ENCODE results near the gene ABHD4. TPM values are rescaled to one million over a fixed set of nuclear protein-coding genes. Genes with fewer than 3 reads are reported as not detected.
A peak's percentile ranks its signal among the peaks of the same experiment; 100 is the strongest.

Gene ABHD4
- total and polyA plus RNA-seq, 2 donors (not counting 1 experiment from before 2014, with no cell fraction given), result 10.5 to 22.7 TPM

DNA sequence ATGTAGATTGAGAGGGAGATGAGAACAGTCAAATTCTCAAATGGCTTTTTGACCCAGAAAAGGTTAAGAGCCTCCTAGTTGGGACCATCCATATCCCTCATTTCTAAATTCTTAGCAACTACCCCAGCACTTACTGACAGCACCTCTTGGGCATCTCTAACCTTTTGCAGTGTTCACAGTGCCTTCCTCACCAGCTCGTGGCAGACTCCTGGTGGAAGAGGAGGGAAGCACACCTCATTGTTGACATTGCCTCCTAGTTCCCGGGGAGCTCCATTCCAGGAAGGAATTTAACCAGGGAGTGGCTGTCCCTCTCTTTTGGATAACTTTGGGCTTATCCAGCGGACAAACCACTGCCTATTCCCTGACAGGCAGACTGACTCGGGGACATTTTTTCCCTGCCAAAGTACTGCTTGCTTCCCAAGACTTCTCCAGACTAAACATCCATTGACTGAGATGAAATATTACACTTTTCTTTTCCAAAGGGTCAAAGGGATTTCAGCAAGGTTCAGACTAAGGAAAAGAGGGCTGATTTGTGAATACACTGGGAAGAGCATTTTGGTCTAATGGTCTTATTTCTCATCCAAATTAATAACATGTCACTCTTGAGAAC lies 55.0 kb downstream of the ABHD4 start:
- ATAC-seq (ENCODE audit: low read depth) (peak; percentile 60), DNase-seq (peak; percentile 55)
- H4K20me1 ChIP-seq (ENCODE audit: control insufficient read depth, insufficient read depth, low read length, poor library complexity, severe bottlenecking), result no peaks in the 10 kb centered on the region
- intact Hi-C loops (cut with micrococcal nuclease), result loop anchor here (1.0 to 2.0 kb wide), 4 partner anchors 83 to 338 kb away; no protein-coding TSS in a partner anchor
- H3K9me3 Mint-ChIP-seq (ENCODE audit: insufficient read depth), result no peaks in the 10 kb centered on the region
- H3K36me3 ChIP-seq (replicated peaks in 1 of 2; ENCODE audit: control extremely low read depth in 1 of 2, control insufficient read depth in 1 of 2, extremely low read depth in 1 of 2, insufficient read depth in 2 of 2, low read length in 1 of 2), result no peaks in the 10 kb centered on the region
- no peak overlapping the region for H3K4me3 Mint-ChIP-seq
- H3K9ac ChIP-seq (ENCODE audit: low read length), result no peak overlapping the region
- CTCF ChIA-PET, result interaction anchor here (0.6 to 4.2 kb wide), 20 partner anchors 9 to 416 kb away, joined by 3 to 68 read pairs (median 4); partner anchors contain the start of genes DAD1, OR6J1 and OXA1L
- H2AFZ ChIP-seq (ENCODE audit: insufficient read depth, low read depth, low read length, poor library complexity, severe bottlenecking), result peak overlapping the region; percentile 11
- H3K27ac ChIP-seq (ENCODE audit: low read length in 2 of 2), result no peak overlapping the region
- POLR2A ChIA-PET, result no interaction called here
- H3K4me2 ChIP-seq (replicated peaks; ENCODE audit: low read depth, low read length, poor library complexity, severe bottlenecking), result no peak overlapping the region
- H3K27ac Mint-ChIP-seq, result no peak overlapping the region
- WGBS (ENCODE audit: insufficient coverage), result 28% methylated on average over 4 of the region's 4 CpGs
- H3K27me3 Mint-ChIP-seq, result no peaks in the 10 kb centered on the region
- TF ChIP-seq EZH2 (IDR thresholded peaks at IDR 0.05; ENCODE audit: borderline replicate concordance, insufficient read depth, low read depth, low read length, poor library complexity, severe bottlenecking), result no peak
- peak; percentile 73 for TF ChIP-seq CTCF (IDR thresholded peaks at IDR 0.05)
- H3K9me3 ChIP-seq (ENCODE audit: control extremely low read depth in 1 of 3, control insufficient read depth in 2 of 3, insufficient read depth in 1 of 3, low read length in 2 of 3), result no peaks in the 10 kb centered on the region
- H3K79me2 ChIP-seq (ENCODE audit: control insufficient read depth, insufficient read depth, low read length), result no peaks in the 10 kb centered on the region
- H3K27me3 ChIP-seq (replicated peaks in 1 of 4; ENCODE audit: control extremely low read depth in 1 of 4, control insufficient read depth in 3 of 4, insufficient read depth in 4 of 4, low read length in 3 of 4), result peaks cover 0 to 3% (median 0%) of the 10 kb centered on the region in 4 experiments
- H3K4me1 ChIP-seq (ENCODE audit: control insufficient read depth in 2 of 2, insufficient read depth in 2 of 2, low read length in 2 of 2), result no peaks in the 10 kb centered on the region
- no peak overlapping the region for H3K4me3 ChIP-seq (ENCODE audit: control extremely low read depth in 1 of 5, extremely low read depth in 1 of 5, insufficient read depth in 1 of 5, low read depth in 2 of 5, low read length in 4 of 5)
- H3K4me1 Mint-ChIP-seq, result no peaks in the 10 kb centered on the region

DNA sequence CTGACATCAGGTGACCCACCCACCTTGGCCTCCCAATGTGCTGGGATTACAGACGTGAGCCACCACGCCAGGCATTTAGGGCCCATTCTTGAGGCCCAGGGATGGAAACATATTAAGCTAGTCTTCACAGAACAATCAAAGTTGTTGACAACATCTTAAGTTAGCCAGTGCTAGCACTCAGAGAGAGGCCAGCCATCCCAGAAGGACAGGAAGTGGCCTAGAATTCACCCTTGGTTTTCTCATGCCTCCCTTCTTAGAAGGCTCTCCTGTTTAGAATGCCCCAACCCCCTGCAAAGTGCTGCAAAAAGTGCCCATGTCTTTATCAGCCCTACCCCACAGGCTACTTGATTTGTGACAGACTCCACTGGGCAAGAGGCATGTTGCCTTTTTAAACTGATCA lies 58.1 kb downstream of the ABHD4 start:
- WGBS (ENCODE audit: insufficient coverage), result 100% methylated on average over 2 of the region's 2 CpGs
- H3K9me3 Mint-ChIP-seq (ENCODE audit: insufficient read depth), result no peaks in the 10 kb centered on the region
- no peak overlapping the region for H3K4me3 Mint-ChIP-seq
- ATAC-seq (ENCODE audit: low read depth) (no peak), DNase-seq (no peak)
- ChIA-PET POLR2A (no interaction called here), CTCF (interaction anchor here (0.7 to 6.4 kb wide), 3 partner anchors 85 to 197 kb away, joined by 3 to 74 read pairs (median 40); no protein-coding TSS in a partner anchor)
- no peaks in the 10 kb centered on the region for H3K27me3 Mint-ChIP-seq
- H3K36me3 ChIP-seq (replicated peaks in 1 of 2; ENCODE audit: control extremely low read depth in 1 of 2, control insufficient read depth in 1 of 2, extremely low read depth in 1 of 2, insufficient read depth in 2 of 2, low read length in 1 of 2), result no peaks in the 10 kb centered on the region
- no peaks in the 10 kb centered on the region for H3K9me3 ChIP-seq (ENCODE audit: control extremely low read depth in 1 of 3, control insufficient read depth in 2 of 3, insufficient read depth in 1 of 3, low read length in 2 of 3)
- no peaks in the 10 kb centered on the region for H3K4me1 Mint-ChIP-seq
- H4K20me1 ChIP-seq (ENCODE audit: control insufficient read depth, insufficient read depth, low read length, poor library complexity, severe bottlenecking), result no peaks in the 10 kb centered on the region
- H3K27ac ChIP-seq (ENCODE audit: low read length in 2 of 2), result no peak overlapping the region
- no peak overlapping the region for H3K4me3 ChIP-seq (ENCODE audit: control extremely low read depth in 1 of 5, extremely low read depth in 1 of 5, insufficient read depth in 1 of 5, low read depth in 2 of 5, low read length in 4 of 5)
- H2AFZ ChIP-seq (ENCODE audit: insufficient read depth, low read depth, low read length, poor library complexity, severe bottlenecking), result no peak overlapping the region
- H3K79me2 ChIP-seq (ENCODE audit: control insufficient read depth, insufficient read depth, low read length), result no peaks in the 10 kb centered on the region
- no peaks in the 10 kb centered on the region for H3K4me1 ChIP-seq (ENCODE audit: control insufficient read depth in 2 of 2, insufficient read depth in 2 of 2, low read length in 2 of 2)
- H3K27ac Mint-ChIP-seq, result no peak overlapping the region
- no peaks in the 10 kb centered on the region for H3K27me3 ChIP-seq (replicated peaks in 1 of 4; ENCODE audit: control extremely low read depth in 1 of 4, control insufficient read depth in 3 of 4, insufficient read depth in 4 of 4, low read length in 3 of 4)
- TF ChIP-seq CTCF (IDR thresholded peaks at IDR 0.05) (no peak), EZH2 (IDR thresholded peaks at IDR 0.05; ENCODE audit: borderline replicate concordance, insufficient read depth, low read depth, low read length, poor library complexity, severe bottlenecking) (no peak)
- no peak overlapping the region for H3K9ac ChIP-seq (ENCODE audit: low read length)
- no peak overlapping the region for H3K4me2 ChIP-seq (replicated peaks; ENCODE audit: low read depth, low read length, poor library complexity, severe bottlenecking)
- intact Hi-C loops (cut with micrococcal nuclease), result no loop called here

All from B cell (primary cell).